Endothelial cell of umbilical vein (primary cell): Measurements from ENCODE around the gene ANXA2. TPM values are rescaled to one million over a fixed set of nuclear protein-coding genes. Genes with fewer than 3 reads are reported as not detected.

Source experiments
- BruUV-seq: library from RNA; stranded (reverse); fragments of 400-500 nt; replicated peaks from 2 replicates; lab custom pipeline; 2021; lab: Mats Ljungman, UMichigan
- CTCF ChIA-PET: fragments of 300-600, 350-600 bp; sonication (Branson Sonifier 250); formaldehyde crosslinking; loops from one replicate; lab custom pipeline; 2021; ENCODE audit warnings: antibody characterized with exemption, inconsistent platforms; lab: Charles Lee
- POLR2A ChIA-PET: fragments of 300-600, 350-600 bp; sonication (Branson Sonifier 250); formaldehyde crosslinking; loops from one replicate; lab custom pipeline; 2021; ENCODE audit warnings: antibody characterized with exemption, inconsistent platforms; lab: Charles Lee
- DNase-seq: peaks from one replicate; pipeline ENCODE4 v3.0.0-alpha.2; 2011; ENCODE audit warnings: low read depth, low spot score
- FAIRE-seq: peaks from 2 replicates; lab custom pipeline; 2011; peaks lifted over from hg19 to GRCh38; lab: Jason Lieb, UNC
- H2AFZ ChIP-seq: 2 replicates; pipeline ENCODE4 v1.6.0; 2012; ENCODE audit warnings: low read depth, low read length, control low read depth, inconsistent platforms
- H3K27ac ChIP-seq: 2 replicates; pipeline ENCODE4 v1.5.1; 2011; ENCODE audit warnings: low read depth, mild to moderate bottlenecking, control low read depth, low read length, moderate library complexity; ENCODE audit not compliant: insufficient read depth
- H3K27me3 ChIP-seq, 2 experiments: 2 replicates each; pipeline versions ENCODE4 v1.6.0 to v1.6.1; 2011; ENCODE audit warnings: low read length in 2 of 2, mixed read lengths in 1 of 2; ENCODE audit not compliant: control insufficient read depth in 2 of 2, insufficient read depth in 2 of 2
- H3K36me3 ChIP-seq, 2 experiments: 2 replicates in 1 of 2; 3 replicates in 1 of 2; pipeline ENCODE4 v1.5.1; 2011; ENCODE audit warnings: low read length in 2 of 2, mild to moderate bottlenecking in 1 of 2, moderate library complexity in 1 of 2; ENCODE audit not compliant: control insufficient read depth in 2 of 2, insufficient read depth in 2 of 2; ENCODE audit errors: extremely low read depth in 1 of 2
- H3K4me1 ChIP-seq: 3 replicates; pipeline ENCODE4 v1.5.1; 2011; ENCODE audit warnings: mild to moderate bottlenecking, low read length; ENCODE audit not compliant: control insufficient read depth, insufficient read depth; ENCODE audit errors: extremely low read depth
- H3K4me2 ChIP-seq: 2 replicates; pipeline ENCODE4 v1.6.1; 2011; ENCODE audit warnings: low read length, control low read depth, mixed read lengths; ENCODE audit not compliant: insufficient read depth
- H3K4me3 ChIP-seq, 3 experiments: fragments of 200-600 bp in 1 of 3; sonication (generic), shearing (Covaris generic) in 1 of 3; replicated peaks in 1 of 3; 2 replicates each; pipeline ENCODE4 v1.5.1; 2011 to 2016; ENCODE audit warnings: control low read depth in 3 of 3, low read length in 3 of 3, mild to moderate bottlenecking in 2 of 3, inconsistent platforms in 1 of 3, low read depth in 1 of 3, moderate library complexity in 1 of 3; ENCODE audit not compliant: insufficient read depth in 1 of 3
- H3K79me2 ChIP-seq: 2 replicates; pipeline ENCODE4 v1.6.0; 2012; ENCODE audit warnings: low read length, inconsistent platforms; ENCODE audit not compliant: control insufficient read depth, insufficient read depth
- H3K9ac ChIP-seq: replicated peaks from 2 replicates; pipeline ENCODE3; 2011; ENCODE audit warnings: low read length, control low read depth; ENCODE audit not compliant: insufficient read depth; ENCODE audit errors: extremely low read depth
- H3K9me1 ChIP-seq: replicated peaks from 3 replicates; pipeline ENCODE4 v1.6.0; 2011; ENCODE audit warnings: mild to moderate bottlenecking, low read length; ENCODE audit not compliant: control insufficient read depth, insufficient read depth; ENCODE audit errors: extremely low read depth
- H3K9me3 ChIP-seq: replicated peaks from 2 replicates; pipeline ENCODE4 v1.5.1; 2012; ENCODE audit warnings: low read length, inconsistent platforms; ENCODE audit not compliant: control insufficient read depth, insufficient read depth
- H4K20me1 ChIP-seq: replicated peaks from 2 replicates; pipeline ENCODE3; 2011; ENCODE audit warnings: mild to moderate bottlenecking, low read length; ENCODE audit not compliant: control insufficient read depth, insufficient read depth; ENCODE audit errors: extremely low read depth
- CTCF ChIP-seq, 2 donors: IDR thresholded peaks; 1 replicate in 1 of 2; 2 replicates in 1 of 2; pipeline ENCODE4 v1.5.1; 2011; ENCODE audit warnings: low read length in 2 of 2, mild to moderate bottlenecking in 2 of 2, moderate library complexity in 2 of 2, control low read depth in 1 of 2, inconsistent platforms in 1 of 2, low read depth in 1 of 2; ENCODE audit not compliant: insufficient read depth in 1 of 2; ENCODE audit errors: extremely low read depth in 1 of 2
- EZH2 ChIP-seq: IDR thresholded peaks from 2 replicates; pipeline ENCODE4 v1.6.1; 2012; ENCODE audit warnings: borderline replicate concordance, low read depth, mild to moderate bottlenecking, moderate library complexity, low read length, inconsistent platforms; ENCODE audit not compliant: severe bottlenecking
- FOS ChIP-seq: IDR thresholded peaks from 2 replicates; pipeline ENCODE4 v1.6.1; 2011; ENCODE audit warnings: mild to moderate bottlenecking, low read length, moderate library complexity, borderline replicate concordance; ENCODE audit not compliant: insufficient read depth
- GATA2 ChIP-seq: IDR thresholded peaks from 2 replicates; pipeline ENCODE4 v1.7.0; 2011; ENCODE audit warnings: low read depth, mild to moderate bottlenecking, moderate library complexity, mixed read lengths, low read length; ENCODE audit not compliant: insufficient read length, insufficient read depth
- JUN ChIP-seq: IDR thresholded peaks from 2 replicates; pipeline ENCODE4 v1.6.1; 2011; ENCODE audit warnings: borderline replicate concordance, low read depth; ENCODE audit not compliant: insufficient read length, insufficient read depth
- MAX ChIP-seq: IDR thresholded peaks from 2 replicates; pipeline ENCODE4 v1.6.1; 2011; ENCODE audit not compliant: insufficient read depth, insufficient read length
- MYC ChIP-seq: IDR thresholded peaks from one replicate; pipeline ENCODE4 v1.6.1; 2011; ENCODE audit warnings: mild to moderate bottlenecking, low read depth, low read length
- POLR2A ChIP-seq: IDR thresholded peaks from 2 replicates; pipeline ENCODE4 v1.6.1; 2012; ENCODE audit warnings: low read depth, mild to moderate bottlenecking, control low read depth, low read length
- POLR2AphosphoS5 ChIP-seq: IDR thresholded peaks from 2 replicates; pipeline ENCODE4 v1.6.1; 2012; ENCODE audit warnings: low read depth, mild to moderate bottlenecking, control low read depth, low read length, moderate library complexity; ENCODE audit not compliant: insufficient read depth
- dilution Hi-C: fragments of 300-500 bp; cut with MboI; formaldehyde crosslinking; loops from one replicate; pipeline ENCODE4 v1.15.0; 2019; ENCODE audit warnings: low sequenced_read_pairs; ENCODE audit not compliant: extremely low pct_ligation_motif_present
- intact Hi-C: fragments of 100-400 bp; cut with micrococcal nuclease; formaldehyde crosslinking; loops from one replicate; pipeline ENCODE4 v1.10.0; 2022
- polyA plus RNA-seq, 4 experiments: library from polyadenylated mRNA; depleted of rRNA in 3 of 4; stranded (reverse) in 3 of 4; unstranded in 1 of 4; fragments of >200 nt; gene quantifications; 2 replicates each; pipeline versions ENCODE4 v1.2.1 to v1.2.3, GENCODE V29; 2011 to 2012; ENCODE audit warnings: missing spikeins in 1 of 4
- total RNA-seq: library from RNA; stranded (reverse); gene quantifications from 2 replicates; pipeline ENCODE4 v1.2.3, GENCODE V29; 2021

The ANXA2 gene
- total and polyA plus RNA-seq, 2 donors (not counting 3 experiments of a cell fraction or from before 2014, with no cell fraction given), result 2,725 to 3,299 TPM

GRCh38 chr15:60425461-60425860 is 27.7 kb upstream of the ANXA2 start:
- FAIRE-seq (no peak), DNase-seq (no peak)
- ChIA-PET POLR2A (no interaction called here), CTCF (no interaction called here)
- no peaks in the 10 kb centered on the region for H3K9me3 ChIP-seq
- H3K9ac ChIP-seq, result no peak overlapping the region
- intact Hi-C loops, result no loop called here
- peaks cover 42% of the 10 kb centered on the region for H3K4me1 ChIP-seq
- dilution Hi-C loops, result no loop called here
- H3K27me3 ChIP-seq, result no peaks in the 10 kb centered on the region
- no peak overlapping the region for H3K27ac ChIP-seq
- H3K4me2 ChIP-seq, result no peak overlapping the region
- H3K9me1 ChIP-seq, result no peaks in the 10 kb centered on the region
- TF ChIP-seq MAX (no peak), GATA2 (no peak), CTCF (IDR thresholded peaks at IDR 0.05; ENCODE audit: extremely low read depth in 1 of 2, insufficient read depth in 1 of 2, low read depth in 1 of 2, low read length in 2 of 2) (no peak), MYC (no peak), FOS (no peak), POLR2A (no peak), EZH2 (no peak), JUN (no peak), POLR2AphosphoS5 (no peak)
- H4K20me1 ChIP-seq, result no peaks in the 10 kb centered on the region
- H3K79me2 ChIP-seq, result no peaks in the 10 kb centered on the region
- no peak overlapping the region for H2AFZ ChIP-seq
- no TSS peak for BruUV-seq
- H3K36me3 ChIP-seq, result no peaks in the 10 kb centered on the region
- no peak overlapping the region for H3K4me3 ChIP-seq
